ENCODE results near the gene MAG. TPM values are rescaled to one million over a fixed set of nuclear protein-coding genes. Genes with fewer than 3 reads are reported as not detected.

The MAG gene
- total and polyA plus RNA-seq, 2 of the 13 experiments (the other 11 are each of a cell fraction or from before 2014, with no cell fraction given), result 0.20 to 1.3 TPM

DNA sequence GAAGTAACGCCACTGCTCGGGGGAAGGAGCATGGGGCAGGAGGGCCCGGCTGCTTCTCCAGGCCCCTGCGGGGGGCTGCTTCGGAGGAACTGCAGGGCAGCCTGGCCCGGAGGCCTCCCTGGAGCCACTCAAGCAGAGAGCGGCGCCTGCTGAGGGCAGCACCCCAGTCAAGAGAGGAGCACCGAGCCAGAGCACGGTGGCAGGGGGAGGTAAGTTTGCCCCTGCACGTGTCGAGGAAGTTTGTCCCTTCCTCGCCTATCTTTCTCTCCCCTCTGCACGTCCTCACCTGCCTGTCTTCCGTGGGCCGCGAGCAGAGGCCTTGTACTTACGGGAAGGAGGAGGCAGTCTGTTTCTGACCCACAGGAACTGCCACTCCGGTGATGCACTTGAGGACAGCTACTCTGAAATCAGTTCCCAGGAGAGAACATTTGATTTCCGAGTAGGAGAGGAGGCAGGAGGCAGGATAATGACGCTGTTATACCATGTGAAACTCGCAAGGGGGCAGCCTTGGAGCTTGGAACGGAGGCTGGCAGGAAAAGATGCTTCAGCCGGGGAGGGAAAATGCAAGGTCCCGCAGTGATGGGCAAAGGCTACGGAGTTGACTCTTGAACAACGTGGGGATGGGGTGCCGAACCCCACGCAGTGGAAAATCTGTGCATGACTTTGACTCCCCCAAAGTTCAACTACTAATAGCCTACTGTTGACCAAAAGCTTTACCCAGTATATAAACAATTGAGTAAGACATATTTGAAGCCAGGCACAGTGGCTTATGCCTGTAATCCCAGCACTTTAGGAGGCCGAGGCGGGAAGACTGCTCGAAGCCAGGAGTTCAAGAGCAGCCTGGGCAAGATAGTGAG lies 60.7 kb downstream of the MAG start (continued):
- TF ChIP-seq, protein P1, sequence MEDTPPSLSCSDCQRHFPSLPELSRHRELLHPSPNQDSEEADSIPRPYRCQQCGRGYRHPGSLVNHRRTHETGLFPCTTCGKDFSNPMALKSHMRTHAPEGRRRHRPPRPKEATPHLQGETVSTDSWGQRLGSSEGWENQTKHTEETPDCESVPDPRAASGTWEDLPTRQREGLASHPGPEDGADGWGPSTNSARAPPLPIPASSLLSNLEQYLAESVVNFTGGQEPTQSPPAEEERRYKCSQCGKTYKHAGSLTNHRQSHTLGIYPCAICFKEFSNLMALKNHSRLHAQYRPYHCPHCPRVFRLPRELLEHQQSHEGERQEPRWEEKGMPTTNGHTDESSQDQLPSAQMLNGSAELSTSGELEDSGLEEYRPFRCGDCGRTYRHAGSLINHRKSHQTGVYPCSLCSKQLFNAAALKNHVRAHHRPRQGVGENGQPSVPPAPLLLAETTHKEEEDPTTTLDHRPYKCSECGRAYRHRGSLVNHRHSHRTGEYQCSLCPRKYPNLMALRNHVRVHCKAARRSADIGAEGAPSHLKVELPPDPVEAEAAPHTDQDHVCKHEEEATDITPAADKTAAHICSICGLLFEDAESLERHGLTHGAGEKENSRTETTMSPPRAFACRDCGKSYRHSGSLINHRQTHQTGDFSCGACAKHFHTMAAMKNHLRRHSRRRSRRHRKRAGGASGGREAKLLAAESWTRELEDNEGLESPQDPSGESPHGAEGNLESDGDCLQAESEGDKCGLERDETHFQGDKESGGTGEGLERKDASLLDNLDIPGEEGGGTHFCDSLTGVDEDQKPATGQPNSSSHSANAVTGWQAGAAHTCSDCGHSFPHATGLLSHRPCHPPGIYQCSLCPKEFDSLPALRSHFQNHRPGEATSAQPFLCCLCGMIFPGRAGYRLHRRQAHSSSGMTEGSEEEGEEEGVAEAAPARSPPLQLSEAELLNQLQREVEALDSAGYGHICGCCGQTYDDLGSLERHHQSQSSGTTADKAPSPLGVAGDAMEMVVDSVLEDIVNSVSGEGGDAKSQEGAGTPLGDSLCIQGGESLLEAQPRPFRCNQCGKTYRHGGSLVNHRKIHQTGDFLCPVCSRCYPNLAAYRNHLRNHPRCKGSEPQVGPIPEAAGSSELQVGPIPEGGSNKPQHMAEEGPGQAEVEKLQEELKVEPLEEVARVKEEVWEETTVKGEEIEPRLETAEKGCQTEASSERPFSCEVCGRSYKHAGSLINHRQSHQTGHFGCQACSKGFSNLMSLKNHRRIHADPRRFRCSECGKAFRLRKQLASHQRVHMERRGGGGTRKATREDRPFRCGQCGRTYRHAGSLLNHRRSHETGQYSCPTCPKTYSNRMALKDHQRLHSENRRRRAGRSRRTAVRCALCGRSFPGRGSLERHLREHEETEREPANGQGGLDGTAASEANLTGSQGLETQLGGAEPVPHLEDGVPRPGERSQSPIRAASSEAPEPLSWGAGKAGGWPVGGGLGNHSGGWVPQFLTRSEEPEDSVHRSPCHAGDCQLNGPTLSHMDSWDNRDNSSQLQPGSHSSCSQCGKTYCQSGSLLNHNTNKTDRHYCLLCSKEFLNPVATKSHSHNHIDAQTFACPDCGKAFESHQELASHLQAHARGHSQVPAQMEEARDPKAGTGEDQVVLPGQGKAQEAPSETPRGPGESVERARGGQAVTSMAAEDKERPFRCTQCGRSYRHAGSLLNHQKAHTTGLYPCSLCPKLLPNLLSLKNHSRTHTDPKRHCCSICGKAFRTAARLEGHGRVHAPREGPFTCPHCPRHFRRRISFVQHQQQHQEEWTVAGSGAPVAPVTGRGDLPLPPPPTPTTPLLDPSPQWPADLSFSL (CRISPR knock-in tag; IDR thresholded peaks at IDR 0.05), result no peak
- TF ChIP-seq ZNF362 (CRISPR knock-in tag; IDR thresholded peaks at IDR 0.05; ENCODE audit: borderline replicate concordance) (0 out of 2 replicates have a peak, but pooled peaks have one; percentile 19), SOX13 (IDR thresholded peaks at IDR 0.05) (no peak), SOX13 (CRISPR knock-in tag; conservative IDR thresholded peaks at IDR 0.05 in 1 of 2, IDR thresholded peaks at IDR 0.05 in 1 of 2) (no peak), KAT7 (CRISPR knock-in tag; IDR thresholded peaks at IDR 0.05; ENCODE audit: borderline replicate concordance) (no peak), ZNF121 (CRISPR knock-in tag; IDR thresholded peaks at IDR 0.05) (no peak), WIZ (CRISPR knock-in tag; IDR thresholded peaks at IDR 0.05) (peak; percentile 70; the same call in 1 of the 2 replicates), ZNF781 (CRISPR knock-in tag; IDR thresholded peaks at IDR 0.05; ENCODE audit: borderline replicate concordance, not compliant biosample characterization) (no peak), ZNF619 (CRISPR knock-in tag; IDR thresholded peaks at IDR 0.05) (no peak), KDM6A (CRISPR knock-in tag; IDR thresholded peaks at IDR 0.05; ENCODE audit: low read depth) (no peak), PRMT3 (CRISPR knock-in tag; IDR thresholded peaks at IDR 0.05; ENCODE audit: borderline replicate concordance, low read depth) (no peak), CHD4 (IDR thresholded peaks at IDR 0.05; ENCODE audit: borderline replicate concordance, low read length) (no peak), PTBP1 (IDR thresholded peaks at IDR 0.05; ENCODE audit: low read depth, low read length, poor library complexity, severe bottlenecking) (no peak), ISL2 (CRISPR knock-in tag; IDR thresholded peaks at IDR 0.05) (no peak), BHLHE40 (IDR thresholded peaks at IDR 0.05; ENCODE audit: low read length) (no peak), MYNN (CRISPR knock-in tag; IDR thresholded peaks at IDR 0.05; ENCODE audit: low read depth) (no peak), SALL1 (CRISPR knock-in tag; IDR thresholded peaks at IDR 0.05) (peak; percentile 51), ZKSCAN1 (IDR thresholded peaks at IDR 0.05; ENCODE audit: low read length) (peak; percentile 43; the same call in 1 of the 2 replicates), STAG1 (CRISPR knock-in tag; IDR thresholded peaks at IDR 0.05) (peak; percentile 97), ZNF670 (CRISPR knock-in tag; IDR thresholded peaks at IDR 0.05; ENCODE audit: borderline replicate concordance) (no peak)
- TF ChIP-seq, protein P2, sequence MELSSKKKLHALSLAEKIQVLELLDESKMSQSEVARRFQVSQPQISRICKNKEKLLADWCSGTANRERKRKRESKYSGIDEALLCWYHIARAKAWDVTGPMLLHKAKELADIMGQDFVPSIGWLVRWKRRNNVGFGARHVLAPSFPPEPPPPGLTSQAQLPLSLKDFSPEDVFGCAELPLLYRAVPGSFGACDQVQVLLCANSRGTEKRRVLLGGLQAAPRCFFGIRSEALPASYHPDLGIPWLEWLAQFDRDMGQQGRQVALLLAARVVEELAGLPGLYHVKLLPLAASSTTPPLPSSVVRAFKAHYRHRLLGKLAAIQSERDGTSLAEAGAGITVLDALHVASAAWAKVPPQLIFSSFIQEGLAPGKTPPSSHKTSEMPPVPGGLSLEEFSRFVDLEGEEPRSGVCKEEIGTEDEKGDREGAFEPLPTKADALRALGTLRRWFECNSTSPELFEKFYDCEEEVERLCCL (CRISPR knock-in tag; IDR thresholded peaks at IDR 0.05; ENCODE audit: borderline replicate concordance), result no peak
